HG03439 (cell line): ENCODE data around the gene AP2A1.

ENCODE experiments used
- ATAC-seq: cut with Tn5 transposase; IDR thresholded peaks from one replicate; pipeline ENCODE4 v1.9.1; 2021; ENCODE audit warnings: mild to moderate bottlenecking, moderate library complexity; ENCODE audit not compliant: unreplicated experiment

The AP2A1 gene

GRCh38 chr19:49766007-49766929 lies 533 bp upstream of the AP2A1 start:
- ATAC-seq, result peak; percentile 95

- no peak for ATAC-seq
These were observed 580 bp downstream of the AP2A1 start for GRCh38 chr19:49767381-49767780.

DNA sequence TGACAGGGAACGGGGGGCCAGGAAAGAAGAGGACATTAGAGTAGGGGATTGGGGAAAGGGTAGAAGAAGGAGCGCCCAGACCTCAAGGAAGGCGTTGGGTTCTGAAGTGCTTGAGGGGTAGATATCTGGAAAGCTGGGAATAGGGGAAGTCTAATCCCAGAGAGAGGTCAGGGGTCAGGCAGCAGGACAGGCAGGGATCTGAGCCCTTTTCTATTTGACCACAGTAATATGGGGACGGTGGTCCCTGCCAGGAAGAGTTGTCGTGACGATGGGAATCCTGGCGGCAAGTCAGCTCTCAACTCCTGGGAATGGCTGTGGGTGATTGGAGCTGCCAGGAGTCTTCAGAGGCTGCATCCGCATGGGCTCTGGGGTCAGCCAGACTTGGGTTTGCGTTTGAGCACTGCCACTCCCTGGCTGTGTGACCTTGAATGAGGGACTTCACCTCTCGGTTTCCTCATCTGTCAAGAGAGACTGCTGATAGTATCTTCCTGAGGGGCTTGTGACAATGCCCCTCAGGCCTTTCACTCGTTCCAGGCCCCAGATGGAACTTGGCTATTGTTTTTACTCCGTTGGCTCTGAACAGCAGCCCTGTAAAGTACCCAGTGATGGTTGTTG lies 1.3 kb downstream of the AP2A1 start:
- ATAC-seq, result no peak

GRCh38 chr19:49770529-49770928 lies 3.7 kb downstream of the AP2A1 start:
- ATAC-seq, result no peak

GRCh38 chr19:49771674-49772139 lies 4.9 kb downstream of the AP2A1 start:
- ATAC-seq, result no peak

DNA sequence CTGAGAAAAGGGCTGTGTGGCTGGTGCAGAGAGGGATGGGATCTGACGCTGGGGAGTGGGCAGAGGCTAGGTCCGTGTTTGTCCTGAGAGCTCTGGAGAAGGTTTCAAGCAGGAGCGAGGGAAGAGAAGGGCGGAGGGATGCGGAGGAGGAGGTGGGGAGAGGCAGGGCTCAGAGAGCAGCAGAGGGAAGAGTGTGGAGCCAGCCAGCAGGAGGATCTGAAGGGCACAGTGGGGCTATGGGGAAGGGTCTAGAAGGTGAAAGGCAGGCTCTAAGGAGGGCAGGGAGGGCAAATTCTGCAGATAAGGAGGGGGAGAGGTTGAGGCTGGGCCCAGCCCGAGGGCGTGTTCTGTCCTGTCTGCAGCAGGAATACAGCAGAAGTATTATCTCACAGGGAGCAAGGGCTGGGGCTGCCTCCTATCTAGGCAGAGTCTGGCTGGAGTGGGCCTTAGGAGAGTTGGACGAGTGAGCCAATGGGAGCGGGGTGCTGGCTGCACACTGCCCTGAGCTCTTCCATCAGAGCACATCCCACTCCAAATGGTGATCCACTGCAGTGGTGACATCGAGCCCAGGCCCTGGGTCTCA lies 6.1 kb downstream of the AP2A1 start:
- ATAC-seq, result no peak

- ATAC-seq, result no peak
These were observed 7.0 kb downstream of the AP2A1 start for GRCh38 chr19:49773663-49774350.

DNA sequence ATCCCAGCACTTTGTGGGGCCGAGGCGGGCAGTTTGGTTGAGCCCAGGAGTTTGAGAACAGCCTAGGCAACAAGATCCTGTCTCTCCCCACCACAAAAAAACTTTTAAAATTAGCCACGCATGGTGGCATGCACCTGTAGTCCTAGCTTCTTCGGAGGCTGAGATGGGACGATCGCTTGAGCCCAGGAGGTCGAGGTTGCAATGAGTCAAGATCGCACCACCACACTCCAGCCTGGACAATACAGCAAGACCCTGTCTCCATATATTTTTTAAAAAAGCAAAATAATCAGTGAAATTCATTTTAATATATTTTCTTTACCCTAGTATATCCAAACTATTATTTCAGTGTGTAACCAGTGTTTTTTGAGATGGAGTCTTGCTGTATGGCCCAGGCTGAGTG lies 8.2 kb downstream of the AP2A1 start:
- no peak for ATAC-seq

DNA sequence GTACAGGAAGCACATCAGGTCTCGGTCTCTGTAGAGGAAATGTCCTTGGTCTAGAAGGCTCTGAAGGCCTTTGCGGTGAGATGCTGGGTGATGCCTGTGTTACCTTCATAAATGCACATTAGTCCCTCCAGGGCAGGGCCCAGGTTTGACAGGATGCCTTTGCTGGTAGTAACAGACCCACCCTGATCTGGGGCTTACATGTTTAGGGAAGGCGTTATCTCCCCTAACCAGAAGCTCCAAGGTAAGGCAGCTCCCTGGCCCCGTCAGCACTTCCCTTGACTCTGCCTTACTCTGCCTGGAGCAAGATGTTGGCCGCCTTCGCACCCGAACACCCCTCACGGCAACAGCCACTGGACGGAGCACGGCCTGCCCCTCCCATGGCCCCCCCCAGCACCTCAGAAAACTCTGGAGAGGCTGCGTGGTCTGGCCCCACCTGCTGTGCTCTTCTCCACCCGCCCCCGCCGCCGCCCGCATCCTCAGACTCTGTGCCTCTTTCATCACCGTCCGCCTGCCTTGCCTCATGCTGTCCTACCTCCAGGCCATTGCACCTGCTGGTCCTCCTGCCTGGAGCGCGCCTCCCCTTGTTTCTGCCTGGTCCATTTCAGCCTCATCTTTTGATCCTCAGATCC lies 9.1 kb downstream of the AP2A1 start:
- ATAC-seq, result no peak

DNA sequence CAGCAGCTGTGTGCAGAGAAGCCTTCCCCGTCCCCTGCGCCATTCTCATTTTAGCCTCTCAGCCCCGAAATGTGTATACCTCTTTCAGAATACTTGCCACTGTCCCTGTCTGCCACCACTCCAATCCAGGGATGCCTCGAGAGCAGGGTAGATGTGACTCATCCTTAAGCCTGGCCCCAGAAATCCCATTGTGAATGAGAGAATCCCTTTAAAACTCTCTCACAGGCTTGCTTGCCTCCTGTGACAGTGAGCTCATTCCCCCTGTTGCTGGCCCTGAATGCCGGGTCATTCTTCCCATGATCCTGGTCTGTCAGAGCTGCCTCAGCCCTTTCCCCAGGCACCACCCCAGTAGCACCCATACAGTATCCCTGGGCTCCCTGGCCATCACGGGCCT lies 9.6 kb downstream of the AP2A1 start:
- ATAC-seq, result no peak

GRCh38 chr19:49779731-49780555 lies 13.1 kb downstream of the AP2A1 start:
- ATAC-seq, result no peak

DNA sequence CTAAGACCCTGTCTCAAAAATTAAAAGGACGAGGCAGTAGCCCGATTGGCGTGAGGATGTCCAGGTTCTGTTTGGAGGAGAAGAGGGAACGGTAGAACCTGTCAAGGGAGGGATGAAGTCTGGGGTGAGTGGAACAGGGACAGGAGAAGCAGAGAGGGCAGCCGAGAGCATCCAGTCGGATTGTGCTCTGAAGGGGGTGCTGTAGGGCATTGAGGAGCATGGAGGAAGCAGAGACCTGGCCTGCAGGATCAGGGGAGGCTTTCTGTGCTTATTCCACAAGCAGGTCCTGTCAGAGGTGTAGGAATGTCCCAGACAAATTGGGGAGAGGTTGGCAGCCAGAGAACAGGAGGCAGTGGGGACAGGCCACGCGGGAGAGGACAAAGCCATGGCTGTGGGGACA lies 14.1 kb downstream of the AP2A1 start:
- ATAC-seq, result no peak

- no peak for ATAC-seq
These were observed 14.6 kb downstream of the AP2A1 start for GRCh38 chr19:49781394-49781793.

- ATAC-seq, result no peak
These were observed 15.7 kb downstream of the AP2A1 start for GRCh38 chr19:49782515-49782914.

DNA sequence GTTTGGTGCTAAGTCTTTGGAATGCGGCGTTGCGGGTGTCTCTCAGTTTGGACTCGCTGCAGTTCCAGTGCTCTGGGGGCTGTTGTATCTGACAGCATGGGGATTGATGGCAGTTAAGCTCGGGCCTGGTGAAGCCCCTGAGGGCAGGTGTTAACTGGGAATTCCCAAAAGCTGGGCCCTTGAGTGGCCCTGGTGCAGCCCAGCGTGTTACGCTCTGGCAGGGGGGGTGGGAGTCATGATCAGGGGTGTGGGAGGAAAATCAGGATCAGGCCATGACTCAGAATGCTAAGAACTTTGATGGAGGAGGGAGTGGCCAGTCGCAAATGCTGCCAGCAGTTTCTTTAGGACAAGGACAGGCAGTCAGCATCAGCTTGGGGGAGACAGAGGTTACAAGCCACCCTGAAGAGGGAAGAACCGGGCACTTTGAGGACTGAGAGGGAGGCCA lies 19.6 kb downstream of the AP2A1 start:
- no peak for ATAC-seq

- ATAC-seq, result no peak
These were observed 20.9 kb downstream of the AP2A1 start for GRCh38 chr19:49787746-49788145.

DNA sequence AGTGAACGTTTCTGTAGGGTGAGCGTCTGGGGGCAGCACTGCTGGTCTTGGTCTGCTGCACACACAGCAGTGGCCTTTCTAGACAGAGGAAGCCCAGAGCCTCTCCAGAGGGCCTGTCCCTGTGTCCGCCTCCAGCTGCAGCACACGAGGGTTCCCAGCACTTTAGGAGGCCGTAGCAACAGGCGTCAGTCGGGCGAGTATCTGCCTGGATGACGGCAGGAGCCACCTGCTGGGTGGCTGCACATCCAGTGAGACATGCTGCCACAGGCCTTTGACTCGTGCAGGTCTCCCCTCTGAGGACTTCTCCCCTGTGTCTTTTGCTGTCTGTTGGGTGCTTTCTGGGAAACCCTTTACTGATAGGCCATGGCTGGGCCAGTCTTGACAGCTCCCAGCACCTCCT lies 22.1 kb downstream of the AP2A1 start:
- ATAC-seq, result no peak

DNA sequence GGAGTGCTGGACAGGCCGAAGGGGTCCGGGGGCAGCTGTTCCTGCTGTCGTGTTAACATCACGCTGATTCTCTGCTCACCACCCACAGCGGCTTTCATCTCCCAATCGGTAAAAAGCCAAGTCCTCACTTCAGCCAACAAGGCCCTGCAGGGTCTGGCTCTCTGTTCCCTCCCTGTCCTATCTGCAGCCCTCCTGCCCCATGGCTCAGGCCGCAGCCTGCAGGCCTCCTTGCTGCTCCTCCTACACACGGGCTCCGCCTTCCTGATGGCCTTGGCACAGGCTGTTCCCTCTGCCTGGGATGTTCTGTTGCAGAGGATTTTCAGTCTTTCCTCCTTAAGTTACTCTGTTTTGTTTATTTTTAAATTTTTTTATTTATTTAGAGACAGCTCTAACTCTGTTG lies 24.1 kb downstream of the AP2A1 start:
- ATAC-seq, result no peak

DNA sequence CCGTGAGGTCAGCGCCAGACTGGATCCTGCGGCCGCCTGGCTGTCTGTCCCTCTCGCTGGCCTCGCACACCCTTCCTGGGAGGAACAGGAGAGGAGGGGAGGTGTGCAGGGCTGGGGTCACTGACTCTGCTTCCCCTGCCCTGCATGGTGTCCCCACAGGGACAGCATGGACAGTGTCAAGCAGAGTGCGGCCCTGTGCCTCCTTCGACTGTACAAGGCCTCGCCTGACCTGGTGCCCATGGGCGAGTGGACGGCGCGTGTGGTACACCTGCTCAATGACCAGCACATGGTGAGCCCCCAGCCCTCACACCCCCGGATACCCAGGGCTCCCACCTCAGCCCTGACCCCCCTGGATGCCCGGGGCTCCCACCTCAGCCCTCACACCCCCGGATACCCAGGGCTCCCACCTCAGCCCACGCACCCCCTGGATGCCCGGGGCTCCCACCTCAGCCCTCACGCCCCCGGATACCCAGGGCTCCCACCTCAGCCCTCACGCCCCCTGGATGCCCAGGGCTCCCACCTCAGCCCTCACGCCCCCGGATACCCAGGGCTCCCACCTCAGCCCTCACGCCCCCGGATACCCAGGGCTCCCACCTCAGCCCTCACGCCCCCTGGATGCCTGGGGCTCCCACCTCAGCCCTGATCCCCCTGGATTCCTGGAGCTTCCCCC lies 25.1 kb downstream of the AP2A1 start:
- ATAC-seq, result no peak
